IMR-90 (cell line): ENCODE data around the gene KCNQ1. TPM values are rescaled to one million over a fixed set of nuclear protein-coding genes. Genes with fewer than 3 reads are reported as not detected.

ENCODE experiments used
- ATAC-seq: fragments of 200-7000 bp; cut with Tn5 transposase; 2 replicates; pipeline ENCODE4 v1.9.1; 2020; ENCODE audit warnings: low read depth, mild to moderate bottlenecking, moderate library complexity
- BruUV-seq: library from RNA; stranded (reverse); fragments of 400-500 nt; replicated peaks from 2 replicates; lab custom pipeline; 2021; lab: Mats Ljungman, UMichigan
- CTCF ChIA-PET: fragments of 300-600 bp; formaldehyde crosslinking; extraction: SDS; loops from one replicate; lab custom pipeline; 2021; ENCODE audit warnings: antibody characterized with exemption; lab: Yijun Ruan, JAX
- POLR2A ChIA-PET: fragments of 300-600 bp; sonication (Branson Sonifier 250); formaldehyde crosslinking; loops from one replicate; lab custom pipeline; 2022; ENCODE audit warnings: antibody characterized with exemption; ENCODE audit not compliant: unreplicated experiment; lab: Charles Lee
- DNase-seq: peaks from one replicate; pipeline ENCODE4 v3.0.0; 2013
- H2AFZ ChIP-seq: replicated peaks from 2 replicates; pipeline ENCODE3; 2013; ENCODE audit warnings: low read length, mild to moderate bottlenecking; ENCODE audit not compliant: poor library complexity
- H2AK5ac ChIP-seq: 2 replicates; pipeline ENCODE4 v1.6.1; 2013; ENCODE audit warnings: low read depth, low read length, inconsistent platforms
- H2AK9ac ChIP-seq: replicated peaks from 2 replicates; pipeline ENCODE3; 2013; ENCODE audit warnings: mild to moderate bottlenecking, low read depth, low read length, moderate library complexity; ENCODE audit not compliant: poor library complexity
- H2BK120ac ChIP-seq: 2 replicates; pipeline ENCODE4 v1.6.1; 2013; ENCODE audit warnings: low read depth, low read length, inconsistent platforms
- H2BK15ac ChIP-seq: 3 replicates; pipeline ENCODE4 v1.6.1; 2013; ENCODE audit warnings: low read depth, low read length, inconsistent platforms
- H2BK20ac ChIP-seq: 2 replicates; pipeline ENCODE4 v1.6.1; 2013; ENCODE audit warnings: low read depth, mild to moderate bottlenecking, inconsistent platforms, low read length, moderate library complexity
- H2BK5ac ChIP-seq: 2 replicates; pipeline ENCODE4 v1.6.1; 2013; ENCODE audit warnings: mild to moderate bottlenecking, low read depth, low read length, inconsistent platforms; ENCODE audit not compliant: poor library complexity, severe bottlenecking
- H3K14ac ChIP-seq: replicated peaks from 2 replicates; pipeline ENCODE4 v1.6.1; 2013; ENCODE audit warnings: low read depth, low read length, inconsistent platforms
- H3K18ac ChIP-seq: 2 replicates; pipeline ENCODE4 v1.6.1; 2013; ENCODE audit warnings: low read depth, low read length, control low read depth
- H3K23ac ChIP-seq: 2 replicates; pipeline ENCODE4 v1.6.1; 2013; ENCODE audit warnings: low read depth, low read length, inconsistent platforms
- H3K27ac ChIP-seq: 2 replicates; pipeline ENCODE4 v1.5.1; 2013; ENCODE audit warnings: mild to moderate bottlenecking, control low read depth, low read length; ENCODE audit not compliant: insufficient read depth
- H3K27me3 ChIP-seq: 2 replicates; pipeline ENCODE4 v1.6.1; 2013; ENCODE audit warnings: low read length; ENCODE audit not compliant: control insufficient read depth, insufficient read depth
- H3K36me3 ChIP-seq: 2 replicates; pipeline ENCODE4 v1.6.1; 2013; ENCODE audit warnings: low read length, mixed read lengths; ENCODE audit not compliant: control insufficient read depth, insufficient read depth
- H3K4ac ChIP-seq: 2 replicates; pipeline ENCODE4 v1.6.1; 2013; ENCODE audit warnings: low read depth, low read length, inconsistent platforms
- H3K4me1 ChIP-seq: 2 replicates; pipeline ENCODE4 v1.6.1; 2013; ENCODE audit warnings: low read length, mixed read lengths; ENCODE audit not compliant: control insufficient read depth, insufficient read depth
- H3K4me2 ChIP-seq: 2 replicates; pipeline ENCODE4 v1.6.1; 2013; ENCODE audit warnings: low read depth, mild to moderate bottlenecking, control low read depth, low read length, moderate library complexity
- H3K4me3 ChIP-seq: 2 replicates; pipeline ENCODE4 v1.5.1; 2013; ENCODE audit warnings: low read depth, mild to moderate bottlenecking, control low read depth, low read length, moderate library complexity; ENCODE audit not compliant: insufficient read depth
- H3K56ac ChIP-seq: 2 replicates; pipeline ENCODE4 v1.6.1; 2013; ENCODE audit warnings: low read length, inconsistent platforms; ENCODE audit not compliant: insufficient read depth; ENCODE audit errors: extremely low read depth
- H3K79me1 ChIP-seq, 2 experiments: 2 replicates each; pipeline ENCODE4 v1.6.1; 2013; ENCODE audit warnings: low read length in 2 of 2, inconsistent platforms in 1 of 2, low read depth in 1 of 2
- H3K9ac ChIP-seq: 2 replicates; pipeline ENCODE4 v1.6.1; 2013; ENCODE audit warnings: low read depth, low read length, control low read depth
- H3K9me1 ChIP-seq: 2 replicates; pipeline ENCODE4 v1.6.1; 2013; ENCODE audit warnings: low read length, inconsistent platforms; ENCODE audit not compliant: insufficient read depth
- H3K9me3 ChIP-seq: 2 replicates; pipeline ENCODE4 v1.6.1; 2013; ENCODE audit warnings: low read length; ENCODE audit not compliant: control insufficient read depth, insufficient read depth
- H4K20me1 ChIP-seq: 2 replicates; pipeline ENCODE4 v1.6.1; 2013; ENCODE audit warnings: low read length, inconsistent platforms; ENCODE audit not compliant: insufficient read depth
- H4K5ac ChIP-seq: 2 replicates; pipeline ENCODE4 v1.6.1; 2013; ENCODE audit warnings: mild to moderate bottlenecking, low read depth, low read length, control low read depth
- H4K8ac ChIP-seq, 2 experiments: 2 replicates each; pipeline ENCODE4 v1.6.1; 2013; ENCODE audit warnings: low read depth in 2 of 2, low read length in 2 of 2, control low read depth in 1 of 2, inconsistent platforms in 1 of 2
- H4K91ac ChIP-seq: 2 replicates; pipeline ENCODE4 v1.6.1; 2013; ENCODE audit warnings: low read depth, low read length, inconsistent platforms; ENCODE audit not compliant: insufficient read depth
- CTCF ChIP-seq: conservative IDR thresholded peaks from 2 replicates; pipeline ENCODE4 v1.5.1; 2012; ENCODE audit warnings: mild to moderate bottlenecking, low read depth, low read length, improper control_type of control experiment
- MAZ ChIP-seq: IDR thresholded peaks from 2 replicates; pipeline ENCODE4 v1.6.1; 2012; ENCODE audit warnings: low read depth, mild to moderate bottlenecking, low read length, improper control_type of control experiment, moderate library complexity, borderline replicate concordance
- NFE2L2 ChIP-seq: fragments of 150-350 bp; IDR thresholded peaks from 2 replicates; pipeline ENCODE4 v1.6.1; 2016; ENCODE audit warnings: low read depth, mild to moderate bottlenecking, low read length
- POLR2A ChIP-seq: IDR thresholded peaks from 2 replicates; pipeline ENCODE4 v1.6.1; 2012; ENCODE audit warnings: mild to moderate bottlenecking, low read depth, low read length
- WGBS, 2 experiments: methylation state at CpG; one replicate each; pipeline versions ENCODE4 v1.1.5 to v1.1.7; 2013; ENCODE audit warnings: missing lambda C conversion rate in 2 of 2; ENCODE audit not compliant: insufficient read length in 1 of 2; ENCODE audit errors: extremely low coverage in 2 of 2; 5-methylcytosine and 5-hydroxymethylcytosine counted together
- dilution Hi-C: fragments of 300-500 bp; cut with HindIII; formaldehyde crosslinking; loops from one replicate; pipeline ENCODE4 v1.14.3; 2018; ENCODE audit warnings: low sequenced_read_pairs; ENCODE audit not compliant: unreplicated experiment
- in situ Hi-C: fragments of 300-500 bp; cut with MboI; formaldehyde crosslinking; loops from 3 replicates; pipeline ENCODE4 v1.14.3; 2019; ENCODE audit warnings: low sequenced_read_pairs, inconsistent platforms, mixed read lengths
- intact Hi-C: fragments of 100-400 bp; cut with micrococcal nuclease; formaldehyde crosslinking; loops from 2 replicates; pipeline ENCODE4 v1.10.0; 2022
- polyA plus RNA-seq, 3 experiments: library from polyadenylated mRNA; depleted of rRNA; stranded (reverse); fragments of >200 nt; gene quantifications; 2 replicates each; pipeline ENCODE4 v1.2.3, GENCODE V29; 2012; ENCODE audit warnings: low replicate concordance in 1 of 3
- total RNA-seq: library from RNA; depleted of rRNA; stranded (reverse); fragments of >200 nt; gene quantifications from 2 replicates; pipeline ENCODE4 v1.2.3, GENCODE V29; 2012

Gene KCNQ1
- total and polyA plus RNA-seq, 2 of the 4 experiments (the other 2 are of a cell fraction): 0.07 TPM; not detected in 1

GRCh38 chr11:2750682-2751522 lies 306.1 kb downstream of the KCNQ1 start:
- ChIA-PET CTCF (no interaction called here), POLR2A (no interaction called here)
- WGBS, 2 experiments: 50% methylated on average over 8 of the region's 24 CpGs; no CpG with 5 or more reads in 1 of the 2 experiments
- H3K9me3 ChIP-seq: no peaks in the 10 kb centered on the region; the same call in 1 of the 2 replicates
- H4K5ac ChIP-seq: no peak overlapping the region
- peaks cover 34% of the 10 kb centered on the region for H3K27me3 ChIP-seq
- H4K20me1 ChIP-seq: no peaks in the 10 kb centered on the region
- intact Hi-C loops: no loop called here
- H3K36me3 ChIP-seq: no peaks in the 10 kb centered on the region
- no peak overlapping the region for H2BK20ac ChIP-seq
- H3K4me1 ChIP-seq: no peaks in the 10 kb centered on the region
- no peak overlapping the region for H3K18ac ChIP-seq
- no peak overlapping the region for H3K4ac ChIP-seq
- no peak overlapping the region for H4K91ac ChIP-seq
- DNase-seq (no peak), ATAC-seq (no peak)
- no peak overlapping the region for H3K56ac ChIP-seq
- H3K27ac ChIP-seq: no peak overlapping the region
- H2BK5ac ChIP-seq: no peak overlapping the region
- no peak overlapping the region for H3K14ac ChIP-seq
- H3K4me3 ChIP-seq: no peak overlapping the region
- no peak overlapping the region for H4K8ac ChIP-seq
- no peak overlapping the region for H3K9ac ChIP-seq
- no peak for TF ChIP-seq POLR2A
- TF ChIP-seq NFE2L2: no peak
- no peak for TF ChIP-seq MAZ
- TF ChIP-seq CTCF: no peak
- dilution Hi-C loops: no loop called here
- no peak overlapping the region for H3K23ac ChIP-seq
- no peaks in the 10 kb centered on the region for H3K79me1 ChIP-seq
- no peak overlapping the region for H2AK5ac ChIP-seq
- no peak overlapping the region for H2AFZ ChIP-seq
- H2BK120ac ChIP-seq: no peak overlapping the region
- H2AK9ac ChIP-seq: no peak overlapping the region
- no peak overlapping the region for H3K4me2 ChIP-seq
- no TSS peak for BruUV-seq
- in situ Hi-C loops: no loop called here
- H3K9me1 ChIP-seq: no peaks in the 10 kb centered on the region
- no peak overlapping the region for H2BK15ac ChIP-seq
